ENCODE results near the gene CYP27C1. TPM values are rescaled to one million over a fixed set of nuclear protein-coding genes. Genes with fewer than 3 reads are reported as not detected.

Gene CYP27C1
- total and polyA plus RNA-seq, 4 donors = 0.16 to 0.42 TPM; not detected in 2

DNA sequence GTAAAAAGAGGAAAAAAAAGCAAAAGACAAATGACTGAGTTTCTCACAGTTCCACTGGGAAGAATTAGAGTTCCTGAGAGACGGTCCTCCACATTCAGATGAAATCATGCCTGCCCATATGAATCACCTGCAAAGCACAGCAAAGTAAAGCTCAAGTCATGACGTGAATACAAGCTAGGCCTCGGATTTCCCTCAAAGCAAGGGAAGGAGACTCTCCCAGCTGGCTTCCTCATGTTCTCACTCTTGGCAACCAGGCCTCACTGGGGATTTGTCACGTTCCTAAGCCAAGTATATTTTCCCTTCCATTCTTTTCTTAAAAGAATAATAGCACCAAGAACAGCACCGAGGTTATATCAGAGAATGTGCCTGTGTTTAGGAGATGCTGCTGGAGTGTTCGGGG, 47.0 kb downstream of the CYP27C1 start:
- DNase-seq (no peak), ATAC-seq (ENCODE audit: low FRiP score) (no peak)
- no peaks in the 10 kb centered on the region for H3K4me1 ChIP-seq (ENCODE audit: control insufficient read depth in 1 of 2, insufficient read depth in 2 of 2, low read length in 2 of 2)
- H3K27ac ChIP-seq (ENCODE audit: low read depth in 1 of 2, low read length in 2 of 2) = no peak overlapping the region
- 4 to 7% methylated on average over 6 of the region's 6 CpGs for whole genome bisulfite sequencing, 2 donors
- H3K4me3 ChIP-seq (ENCODE audit: low read length in 2 of 2) = no peak overlapping the region
- no peaks in the 10 kb centered on the region for H3K9me3 ChIP-seq (ENCODE audit: control insufficient read depth, low read length)
- no peaks in the 10 kb centered on the region for H3K27me3 ChIP-seq (ENCODE audit: control insufficient read depth in 1 of 2, insufficient read depth in 2 of 2, low read length in 1 of 2)
- intact Hi-C loops (cut with DNase I) = no loop called here
- no peaks in the 10 kb centered on the region for H3K36me3 ChIP-seq (ENCODE audit: control insufficient read depth in 1 of 2, insufficient read depth in 2 of 2, low read length in 1 of 2)

DNA sequence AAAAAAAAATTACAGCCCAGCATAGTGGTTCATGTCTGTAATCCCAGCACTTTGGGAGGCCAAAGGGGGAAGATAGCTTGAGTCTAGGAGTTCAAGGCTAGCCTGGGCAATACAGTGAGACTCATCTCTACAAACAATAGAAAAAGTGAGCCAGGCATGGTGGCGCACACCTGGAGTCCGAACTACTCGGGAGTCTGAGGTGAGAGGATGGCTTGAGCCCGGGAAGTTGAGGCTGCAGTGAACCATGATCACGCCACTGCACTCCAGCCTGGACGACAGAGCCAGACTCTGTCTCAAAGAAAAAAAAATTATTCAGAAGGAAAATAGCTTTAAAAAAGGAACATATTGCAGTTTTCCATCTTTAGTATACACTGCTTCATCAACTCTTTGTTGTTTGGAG, 47.8 kb downstream of the CYP27C1 start:
- Histone ChIP-seq H3K9me3 (ENCODE audit: control insufficient read depth, low read length) (no peaks in the 10 kb centered on the region), H3K4me1 (ENCODE audit: control insufficient read depth in 1 of 2, insufficient read depth in 2 of 2, low read length in 2 of 2) (no peaks in the 10 kb centered on the region), H3K27ac (ENCODE audit: low read depth in 1 of 2, low read length in 2 of 2) (no peak overlapping the region), H3K36me3 (ENCODE audit: control insufficient read depth in 1 of 2, insufficient read depth in 2 of 2, low read length in 1 of 2) (no peaks in the 10 kb centered on the region), H3K4me3 (ENCODE audit: low read length in 2 of 2) (no peak overlapping the region), H3K27me3 (ENCODE audit: control insufficient read depth in 1 of 2, insufficient read depth in 2 of 2, low read length in 1 of 2) (no peaks in the 10 kb centered on the region)
- intact Hi-C loops (cut with DNase I) = no loop called here
- no peak for ATAC-seq (ENCODE audit: low FRiP score)
- DNase-seq = no peak
- 95% methylated on average over 6 of the region's 6 CpGs for WGBS, 2 donors

DNA sequence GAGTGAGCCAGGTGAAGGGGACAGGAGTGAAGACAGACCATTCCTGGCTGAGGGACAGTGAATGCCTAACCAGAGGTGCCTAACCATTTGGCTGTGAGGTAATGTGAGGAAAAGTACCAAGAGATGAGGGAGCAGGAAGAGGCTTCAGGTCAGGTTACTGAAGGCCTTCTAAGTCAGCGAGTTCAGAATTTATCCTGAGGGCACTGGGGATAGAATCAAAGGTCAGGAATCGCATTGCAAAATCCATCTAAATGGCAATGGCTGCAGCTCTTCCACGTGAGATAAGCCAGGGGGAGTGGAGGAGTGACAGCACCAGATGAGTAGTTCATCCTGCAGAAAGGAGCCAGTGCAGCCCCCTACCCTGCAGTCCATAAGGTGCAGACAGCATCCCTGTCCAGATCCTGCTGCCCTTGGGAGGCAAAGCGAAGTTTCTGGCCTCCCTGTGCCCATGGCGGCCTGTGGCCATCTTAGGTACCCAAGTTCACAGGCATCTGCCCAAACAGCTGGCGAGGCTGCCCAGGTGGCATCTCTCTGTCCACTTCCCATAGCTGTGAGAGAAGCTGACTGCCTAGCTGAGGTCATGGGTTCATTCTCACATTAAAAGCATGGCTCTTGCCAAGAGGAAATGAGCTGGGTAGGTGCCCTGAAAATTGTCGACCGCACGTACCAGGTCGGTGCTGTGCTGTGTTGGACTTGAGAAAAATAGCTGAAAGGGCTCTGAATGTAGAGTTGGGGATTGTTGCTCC, 49.5 kb downstream of the CYP27C1 start:
- H3K27me3 ChIP-seq (ENCODE audit: control insufficient read depth in 1 of 2, insufficient read depth in 2 of 2, low read length in 1 of 2) = no peaks in the 10 kb centered on the region
- no peaks in the 10 kb centered on the region for H3K36me3 ChIP-seq (ENCODE audit: control insufficient read depth in 1 of 2, insufficient read depth in 2 of 2, low read length in 1 of 2)
- no peak overlapping the region for H3K4me3 ChIP-seq (ENCODE audit: low read length in 2 of 2)
- DNase-seq (no peak), ATAC-seq (ENCODE audit: low FRiP score) (no peak)
- 90 to 93% methylated on average over 10 of the region's 10 CpGs for WGBS, 2 donors
- no peaks in the 10 kb centered on the region for H3K9me3 ChIP-seq (ENCODE audit: control insufficient read depth, low read length)
- H3K4me1 ChIP-seq (ENCODE audit: control insufficient read depth in 1 of 2, insufficient read depth in 2 of 2, low read length in 2 of 2) = no peaks in the 10 kb centered on the region
- intact Hi-C loops (cut with DNase I) = no loop called here
- no peak overlapping the region for H3K27ac ChIP-seq (ENCODE audit: low read depth in 1 of 2, low read length in 2 of 2)

- no peaks in the 10 kb centered on the region for H3K36me3 ChIP-seq (ENCODE audit: control insufficient read depth in 1 of 2, insufficient read depth in 2 of 2, low read length in 1 of 2)
- no peaks in the 10 kb centered on the region for H3K27me3 ChIP-seq (ENCODE audit: control insufficient read depth in 1 of 2, insufficient read depth in 2 of 2, low read length in 1 of 2)
- no peak overlapping the region for H3K27ac ChIP-seq (ENCODE audit: low read depth in 1 of 2, low read length in 2 of 2)
- H3K9me3 ChIP-seq (ENCODE audit: control insufficient read depth, low read length) = no peaks in the 10 kb centered on the region
- H3K4me1 ChIP-seq (ENCODE audit: control insufficient read depth in 1 of 2, insufficient read depth in 2 of 2, low read length in 2 of 2) = no peaks in the 10 kb centered on the region
- 78 to 97% methylated on average over 3 of the region's 3 CpGs for WGBS, 2 donors
- intact Hi-C loops (cut with DNase I) = no loop called here
- ATAC-seq (ENCODE audit: low FRiP score) (no peak), DNase-seq (no peak)
- no peak overlapping the region for H3K4me3 ChIP-seq (ENCODE audit: low read length in 2 of 2)
These were observed 50.1 kb downstream of the CYP27C1 start for GRCh38 chr2:127170021-127170420.

GRCh38 chr2:127169066-127169660, 50.9 kb downstream of the CYP27C1 start:
- 87 to 89% methylated on average over 15 of the region's 15 CpGs for WGBS, 2 donors

GRCh38 chr2:127166231-127166860, 53.8 kb downstream of the CYP27C1 start:
- no peaks in the 10 kb centered on the region for H3K27me3 ChIP-seq (ENCODE audit: control insufficient read depth in 1 of 2, insufficient read depth in 2 of 2, low read length in 1 of 2)
- no peaks in the 10 kb centered on the region for H3K36me3 ChIP-seq (ENCODE audit: control insufficient read depth in 1 of 2, insufficient read depth in 2 of 2, low read length in 1 of 2)
- H3K4me1 ChIP-seq (ENCODE audit: control insufficient read depth in 1 of 2, insufficient read depth in 2 of 2, low read length in 2 of 2) = no peaks in the 10 kb centered on the region
- no peak overlapping the region for H3K4me3 ChIP-seq (ENCODE audit: low read length in 2 of 2)
- DNase-seq (no peak), ATAC-seq (ENCODE audit: low FRiP score) (no peak)
- intact Hi-C loops (cut with DNase I) = no loop called here
- no peaks in the 10 kb centered on the region for H3K9me3 ChIP-seq (ENCODE audit: control insufficient read depth, low read length)
- H3K27ac ChIP-seq (ENCODE audit: low read depth in 1 of 2, low read length in 2 of 2) = no peak overlapping the region
- WGBS, 2 donors = 73 to 84% methylated on average over 12 of the region's 12 CpGs

More at GRCh38 chr2:127169066-127169660, 50.9 kb downstream of the CYP27C1 start:
- Histone ChIP-seq H3K27me3 (ENCODE audit: control insufficient read depth in 1 of 2, insufficient read depth in 2 of 2, low read length in 1 of 2) (no peaks in the 10 kb centered on the region), H3K4me3 (ENCODE audit: low read length in 2 of 2) (no peak overlapping the region), H3K27ac (ENCODE audit: low read depth in 1 of 2, low read length in 2 of 2) (no peak overlapping the region), H3K4me1 (ENCODE audit: control insufficient read depth in 1 of 2, insufficient read depth in 2 of 2, low read length in 2 of 2) (no peaks in the 10 kb centered on the region), H3K9me3 (ENCODE audit: control insufficient read depth, low read length) (no peaks in the 10 kb centered on the region), H3K36me3 (ENCODE audit: control insufficient read depth in 1 of 2, insufficient read depth in 2 of 2, low read length in 1 of 2) (no peaks in the 10 kb centered on the region)
- intact Hi-C loops (cut with DNase I) = no loop called here
- ATAC-seq (ENCODE audit: low FRiP score) (no peak), DNase-seq (no peak)

DNA sequence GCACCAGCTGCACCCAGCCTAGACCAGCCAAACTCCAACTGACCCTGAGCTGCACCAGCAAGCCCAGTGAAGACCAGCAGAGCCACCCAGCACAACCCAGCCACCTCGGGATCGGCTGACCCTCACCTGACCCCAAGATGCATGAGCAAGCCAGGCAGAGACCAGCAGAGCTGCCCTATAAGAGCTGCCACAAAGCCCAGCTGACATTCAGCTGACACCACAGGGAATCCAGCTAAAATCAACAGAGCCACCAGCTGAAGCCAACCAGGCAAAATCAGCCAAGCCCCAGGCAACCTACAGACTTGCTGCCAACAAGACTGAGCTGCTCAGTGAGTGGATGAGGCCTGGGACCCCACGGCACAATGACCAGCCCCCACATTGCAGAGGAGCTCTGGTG, 54.6 kb downstream of the CYP27C1 start:
- Histone ChIP-seq H3K36me3 (ENCODE audit: control insufficient read depth in 1 of 2, insufficient read depth in 2 of 2, low read length in 1 of 2) (no peaks in the 10 kb centered on the region), H3K27ac (ENCODE audit: low read depth in 1 of 2, low read length in 2 of 2) (no peak overlapping the region), H3K4me1 (ENCODE audit: control insufficient read depth in 1 of 2, insufficient read depth in 2 of 2, low read length in 2 of 2) (no peaks in the 10 kb centered on the region), H3K4me3 (ENCODE audit: low read length in 2 of 2) (no peak overlapping the region), H3K27me3 (ENCODE audit: control insufficient read depth in 1 of 2, insufficient read depth in 2 of 2, low read length in 1 of 2) (no peaks in the 10 kb centered on the region), H3K9me3 (ENCODE audit: control insufficient read depth, low read length) (no peaks in the 10 kb centered on the region)
- intact Hi-C loops (cut with DNase I) = no loop called here
- no peak for DNase-seq
- whole genome bisulfite sequencing, 2 donors = 55 to 65% methylated on average over 3 of the region's 3 CpGs
- no peak for ATAC-seq (ENCODE audit: low FRiP score)

- Histone ChIP-seq H3K27me3 (ENCODE audit: control insufficient read depth in 1 of 2, insufficient read depth in 2 of 2, low read length in 1 of 2) (no peaks in the 10 kb centered on the region), H3K27ac (ENCODE audit: low read depth in 1 of 2, low read length in 2 of 2) (no peak overlapping the region), H3K9me3 (ENCODE audit: control insufficient read depth, low read length) (no peaks in the 10 kb centered on the region), H3K4me3 (ENCODE audit: low read length in 2 of 2) (no peak overlapping the region), H3K4me1 (ENCODE audit: control insufficient read depth in 1 of 2, insufficient read depth in 2 of 2, low read length in 2 of 2) (no peaks in the 10 kb centered on the region), H3K36me3 (ENCODE audit: control insufficient read depth in 1 of 2, insufficient read depth in 2 of 2, low read length in 1 of 2) (no peaks in the 10 kb centered on the region)
- no peak for DNase-seq
- WGBS, 2 donors = 96 to 97% methylated on average over 11 of the region's 11 CpGs
- ATAC-seq (ENCODE audit: low FRiP score) = no peak
- intact Hi-C loops (cut with DNase I) = no loop called here
These were observed 55.1 kb downstream of the CYP27C1 start for GRCh38 chr2:127164761-127165538.

All from aorta (tissue), 5 donors.